ENCODE data around the gene EIF3B.

- TF ChIP-seq CTCF (IDR thresholded peaks at IDR 0.05; ENCODE audit: low read length) (no peak), EZH2 (optimal IDR thresholded peaks at IDR 0.05; ENCODE audit: low read depth, low read length) (no peak)
These were observed 46.9 kb upstream of the EIF3B start for GRCh38 chr7:2307690-2308107.

Data from MM.1S (cell line).